ENCODE data around the gene QRICH2. TPM values are rescaled to one million over a fixed set of nuclear protein-coding genes. Genes with fewer than 3 reads are reported as not detected.
"Not testable (repeated sequence)": the region's sequence is repeated elsewhere in the genome, so short reads cannot be mapped to it uniquely, and the experiment has no call there.

Gene QRICH2
- polyA plus RNA-seq, 2 donors = 2.1 to 5.6 TPM

DNA sequence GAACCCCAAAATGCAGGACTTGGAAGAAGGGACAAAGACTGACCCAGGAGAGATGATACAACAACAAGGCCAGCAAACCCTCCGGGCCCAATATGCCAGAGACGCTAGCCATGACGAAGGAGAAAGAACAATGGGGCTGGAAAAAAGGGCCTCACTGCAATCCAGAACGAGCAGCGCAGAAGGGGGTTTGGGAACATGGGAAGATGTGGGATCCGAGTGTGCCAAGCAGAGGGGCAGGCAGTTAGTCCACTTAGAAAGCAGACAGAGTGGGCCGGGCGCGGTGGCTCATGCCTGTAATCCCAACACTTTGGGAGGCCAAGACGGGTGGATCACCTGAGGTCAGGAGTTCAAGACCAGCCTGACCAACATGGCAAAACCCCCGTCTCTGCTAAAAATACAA is 38.9 kb upstream of the QRICH2 start:
- not testable (repeated sequence) for H3K27ac ChIP-seq (ENCODE audit: low read depth in 2 of 2, low read length in 1 of 2); H3K4me3 ChIP-seq (ENCODE audit: low read depth in 1 of 2, low read length in 2 of 2); H3K4me1 ChIP-seq (ENCODE audit: control insufficient read depth in 2 of 2, insufficient read depth in 2 of 2, low read length in 1 of 2); H3K27me3 ChIP-seq (ENCODE audit: control insufficient read depth in 1 of 2, insufficient read depth in 2 of 2, low read length in 2 of 2); H3K9me3 ChIP-seq (ENCODE audit: control insufficient read depth in 2 of 2, insufficient read depth in 1 of 2, low read depth in 1 of 2, low read length in 1 of 2)
- 95 to 96% methylated on average over 11 of the region's 11 CpGs for WGBS, 2 donors
- H3K36me3 ChIP-seq (ENCODE audit: control insufficient read depth in 2 of 2, insufficient read depth in 2 of 2, low read length in 1 of 2) = peaks cover 4 to 16% of the 10 kb centered on the region in 2 donors

DNA sequence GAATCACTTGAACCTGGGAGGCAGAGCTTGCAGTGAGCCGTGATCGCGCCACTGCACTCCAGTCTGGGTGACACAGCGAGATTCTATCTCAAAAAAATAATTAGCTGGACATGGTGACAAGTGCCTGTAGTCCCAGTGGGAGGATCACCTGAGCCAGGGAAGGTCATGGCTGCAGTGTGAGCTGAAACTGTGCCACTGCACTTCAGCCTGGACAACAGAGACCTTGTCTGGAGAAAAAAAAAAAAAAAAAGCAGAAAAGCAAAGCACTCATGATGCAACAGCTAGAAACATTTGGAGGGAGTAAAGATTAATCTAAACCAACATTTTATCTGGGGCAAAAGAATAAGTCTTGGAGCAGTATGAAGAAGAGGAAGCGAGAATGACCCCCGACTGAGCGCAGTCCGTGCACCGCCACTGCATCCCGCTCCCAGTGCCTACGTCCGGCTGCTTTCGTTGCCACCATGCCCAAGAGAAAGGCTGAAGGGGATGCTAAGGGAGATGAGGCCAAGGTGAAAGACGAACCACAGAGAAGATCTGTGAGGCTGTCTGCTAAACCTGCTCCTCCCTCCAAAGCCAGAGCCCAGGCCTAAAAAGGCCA is 37.4 kb upstream of the QRICH2 start:
- no peaks in the 10 kb centered on the region for H3K4me1 ChIP-seq (ENCODE audit: control insufficient read depth in 2 of 2, insufficient read depth in 2 of 2, low read length in 1 of 2)
- WGBS, 2 donors = 92 to 97% methylated on average over 14 of the region's 14 CpGs
- H3K27me3 ChIP-seq (ENCODE audit: control insufficient read depth in 1 of 2, insufficient read depth in 2 of 2, low read length in 2 of 2) = no peaks in the 10 kb centered on the region
- H3K9me3 ChIP-seq (ENCODE audit: control insufficient read depth in 2 of 2, insufficient read depth in 1 of 2, low read depth in 1 of 2, low read length in 1 of 2) = no peaks in the 10 kb centered on the region
- peaks cover 4 to 17% of the 10 kb centered on the region in 2 donors for H3K36me3 ChIP-seq (ENCODE audit: control insufficient read depth in 2 of 2, insufficient read depth in 2 of 2, low read length in 1 of 2)
- no peak overlapping the region for H3K27ac ChIP-seq (ENCODE audit: low read depth in 2 of 2, low read length in 1 of 2)
- H3K4me3 ChIP-seq (ENCODE audit: low read depth in 1 of 2, low read length in 2 of 2) = no peak overlapping the region

DNA sequence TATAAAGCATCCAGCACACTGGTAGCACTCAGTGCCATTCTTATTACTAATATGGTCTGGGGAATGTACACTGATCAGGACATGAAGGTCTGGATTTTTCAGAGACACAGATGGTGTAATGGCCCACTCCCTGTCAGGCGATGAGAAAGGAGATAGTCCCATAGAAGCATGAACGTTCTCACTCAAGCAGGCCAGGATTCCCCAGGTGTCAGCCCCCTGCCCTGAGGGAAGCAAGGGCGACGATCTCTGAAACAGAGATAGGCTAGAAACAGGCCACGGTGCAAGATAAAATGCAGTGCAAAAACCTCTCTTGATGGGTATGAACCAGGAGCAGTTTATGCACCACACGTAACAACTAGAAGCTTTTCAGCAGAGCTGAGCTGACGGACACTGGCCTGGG is 35.0 kb upstream of the QRICH2 start:
- H3K4me3 ChIP-seq (ENCODE audit: low read depth in 1 of 2, low read length in 2 of 2) = no peak overlapping the region
- peaks cover 4 to 17% of the 10 kb centered on the region in 2 donors for H3K36me3 ChIP-seq (ENCODE audit: control insufficient read depth in 2 of 2, insufficient read depth in 2 of 2, low read length in 1 of 2)
- no peaks in the 10 kb centered on the region for H3K9me3 ChIP-seq (ENCODE audit: control insufficient read depth in 2 of 2, insufficient read depth in 1 of 2, low read depth in 1 of 2, low read length in 1 of 2)
- no peaks in the 10 kb centered on the region for H3K4me1 ChIP-seq (ENCODE audit: control insufficient read depth in 2 of 2, insufficient read depth in 2 of 2, low read length in 1 of 2)
- H3K27me3 ChIP-seq (ENCODE audit: control insufficient read depth in 1 of 2, insufficient read depth in 2 of 2, low read length in 2 of 2) = no peaks in the 10 kb centered on the region
- H3K27ac ChIP-seq (ENCODE audit: low read depth in 2 of 2, low read length in 1 of 2) = no peak overlapping the region
- WGBS, 2 donors = 94 to 95% methylated on average over 7 of the region's 7 CpGs

GRCh38 chr17:76341301-76341700 is 33.2 kb upstream of the QRICH2 start:
- 97 to 98% methylated on average over 6 of the region's 6 CpGs for WGBS, 2 donors
- peaks cover 0 to 14% of the 10 kb centered on the region in 2 donors for H3K36me3 ChIP-seq (ENCODE audit: control insufficient read depth in 2 of 2, insufficient read depth in 2 of 2, low read length in 1 of 2)
- H3K4me3 ChIP-seq (ENCODE audit: low read depth in 1 of 2, low read length in 2 of 2) = no peak overlapping the region
- no peaks in the 10 kb centered on the region for H3K27me3 ChIP-seq (ENCODE audit: control insufficient read depth in 1 of 2, insufficient read depth in 2 of 2, low read length in 2 of 2)
- H3K9me3 ChIP-seq (ENCODE audit: control insufficient read depth in 2 of 2, insufficient read depth in 1 of 2, low read depth in 1 of 2, low read length in 1 of 2) = no peaks in the 10 kb centered on the region
- H3K27ac ChIP-seq (ENCODE audit: low read depth in 2 of 2, low read length in 1 of 2) = no peak overlapping the region
- H3K4me1 ChIP-seq (ENCODE audit: control insufficient read depth in 2 of 2, insufficient read depth in 2 of 2, low read length in 1 of 2) = no peaks in the 10 kb centered on the region

DNA sequence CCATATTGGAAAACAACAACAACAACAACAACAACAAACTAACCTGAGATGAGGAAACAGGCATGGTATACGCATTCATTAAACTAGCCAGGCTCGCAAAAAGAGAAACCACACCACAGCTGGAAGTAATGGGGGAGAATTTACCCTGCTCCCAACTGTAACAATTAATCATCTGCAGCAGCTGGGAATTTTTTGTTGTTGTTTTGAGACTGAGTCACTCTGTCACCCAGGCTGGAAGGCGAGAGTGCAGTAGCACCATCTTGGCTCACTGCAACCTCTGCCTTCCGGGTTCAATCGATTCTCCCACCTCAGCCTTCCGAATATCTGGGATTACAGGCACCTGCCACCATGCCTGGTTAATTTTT is 29.3 kb upstream of the QRICH2 start:
- no peaks in the 10 kb centered on the region for H3K4me1 ChIP-seq (ENCODE audit: control insufficient read depth in 2 of 2, insufficient read depth in 2 of 2, low read length in 1 of 2)
- H3K27ac ChIP-seq (ENCODE audit: low read depth in 2 of 2, low read length in 1 of 2) = no peak overlapping the region
- no peaks in the 10 kb centered on the region for H3K9me3 ChIP-seq (ENCODE audit: control insufficient read depth in 2 of 2, insufficient read depth in 1 of 2, low read depth in 1 of 2, low read length in 1 of 2)
- H3K4me3 ChIP-seq (ENCODE audit: low read depth in 1 of 2, low read length in 2 of 2) = no peak overlapping the region
- 86 to 92% methylated on average over 6 of the region's 6 CpGs for WGBS, 2 donors
- H3K36me3 ChIP-seq (ENCODE audit: control insufficient read depth in 2 of 2, insufficient read depth in 2 of 2, low read length in 1 of 2) = peaks cover 0 to 8% of the 10 kb centered on the region in 2 donors
- H3K27me3 ChIP-seq (ENCODE audit: control insufficient read depth in 1 of 2, insufficient read depth in 2 of 2, low read length in 2 of 2) = no peaks in the 10 kb centered on the region

DNA sequence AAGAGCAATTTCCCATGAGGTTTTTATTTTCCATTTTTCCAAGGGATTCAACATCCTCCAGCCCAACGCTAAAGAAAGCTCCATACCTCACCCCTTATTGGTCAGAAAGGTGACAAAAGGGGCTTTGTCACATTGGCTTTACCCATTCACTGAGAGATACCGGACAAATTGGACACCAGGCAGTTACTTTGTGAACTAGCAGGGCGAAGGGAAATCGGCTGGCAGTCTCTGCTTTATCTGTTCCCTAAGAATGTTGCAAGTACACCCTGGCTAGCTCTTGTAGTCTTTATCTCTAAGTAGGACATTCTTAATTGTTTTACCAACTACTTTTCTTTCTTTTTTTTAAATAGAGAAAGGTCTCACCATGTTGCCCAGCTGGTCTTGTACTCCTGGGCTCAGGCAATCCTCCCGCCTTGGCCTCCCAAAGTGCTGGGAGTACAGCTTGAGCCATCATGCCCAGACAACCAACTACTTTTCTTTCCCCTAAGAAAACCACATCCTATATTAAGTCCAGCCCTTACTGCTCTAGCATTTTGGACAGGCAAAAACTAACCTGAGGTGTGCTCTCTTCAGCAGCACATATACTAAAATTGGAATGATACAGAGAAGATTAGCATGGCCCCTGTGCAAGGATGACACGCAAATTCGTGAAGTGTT is 28.8 kb upstream of the QRICH2 start:
- Histone ChIP-seq H3K4me1 (ENCODE audit: control insufficient read depth in 2 of 2, insufficient read depth in 2 of 2, low read length in 1 of 2) (no peaks in the 10 kb centered on the region), H3K9me3 (ENCODE audit: control insufficient read depth in 2 of 2, insufficient read depth in 1 of 2, low read depth in 1 of 2, low read length in 1 of 2) (no peaks in the 10 kb centered on the region), H3K27ac (ENCODE audit: low read depth in 2 of 2, low read length in 1 of 2) (no peak overlapping the region), H3K27me3 (ENCODE audit: control insufficient read depth in 1 of 2, insufficient read depth in 2 of 2, low read length in 2 of 2) (no peaks in the 10 kb centered on the region), H3K4me3 (ENCODE audit: low read depth in 1 of 2, low read length in 2 of 2) (no peak overlapping the region), H3K36me3 (ENCODE audit: control insufficient read depth in 2 of 2, insufficient read depth in 2 of 2, low read length in 1 of 2) (peaks cover 0 to 4% of the 10 kb centered on the region in 2 donors)
- WGBS, 2 donors = 90 to 95% methylated on average over 7 of the region's 7 CpGs

GRCh38 chr17:76335716-76336381 is 27.8 kb upstream of the QRICH2 start:
- no peaks in the 10 kb centered on the region for H3K9me3 ChIP-seq (ENCODE audit: control insufficient read depth in 2 of 2, insufficient read depth in 1 of 2, low read depth in 1 of 2, low read length in 1 of 2)
- H3K4me3 ChIP-seq (ENCODE audit: low read depth in 1 of 2, low read length in 2 of 2) = no peak overlapping the region
- no peak overlapping the region for H3K27ac ChIP-seq (ENCODE audit: low read depth in 2 of 2, low read length in 1 of 2)
- peaks cover 0 to 3% of the 10 kb centered on the region in 2 donors for H3K36me3 ChIP-seq (ENCODE audit: control insufficient read depth in 2 of 2, insufficient read depth in 2 of 2, low read length in 1 of 2)
- no peaks in the 10 kb centered on the region for H3K4me1 ChIP-seq (ENCODE audit: control insufficient read depth in 2 of 2, insufficient read depth in 2 of 2, low read length in 1 of 2)
- H3K27me3 ChIP-seq (ENCODE audit: control insufficient read depth in 1 of 2, insufficient read depth in 2 of 2, low read length in 2 of 2) = no peaks in the 10 kb centered on the region
- 96 to 98% methylated on average over 9 of the region's 9 CpGs for WGBS, 2 donors

DNA sequence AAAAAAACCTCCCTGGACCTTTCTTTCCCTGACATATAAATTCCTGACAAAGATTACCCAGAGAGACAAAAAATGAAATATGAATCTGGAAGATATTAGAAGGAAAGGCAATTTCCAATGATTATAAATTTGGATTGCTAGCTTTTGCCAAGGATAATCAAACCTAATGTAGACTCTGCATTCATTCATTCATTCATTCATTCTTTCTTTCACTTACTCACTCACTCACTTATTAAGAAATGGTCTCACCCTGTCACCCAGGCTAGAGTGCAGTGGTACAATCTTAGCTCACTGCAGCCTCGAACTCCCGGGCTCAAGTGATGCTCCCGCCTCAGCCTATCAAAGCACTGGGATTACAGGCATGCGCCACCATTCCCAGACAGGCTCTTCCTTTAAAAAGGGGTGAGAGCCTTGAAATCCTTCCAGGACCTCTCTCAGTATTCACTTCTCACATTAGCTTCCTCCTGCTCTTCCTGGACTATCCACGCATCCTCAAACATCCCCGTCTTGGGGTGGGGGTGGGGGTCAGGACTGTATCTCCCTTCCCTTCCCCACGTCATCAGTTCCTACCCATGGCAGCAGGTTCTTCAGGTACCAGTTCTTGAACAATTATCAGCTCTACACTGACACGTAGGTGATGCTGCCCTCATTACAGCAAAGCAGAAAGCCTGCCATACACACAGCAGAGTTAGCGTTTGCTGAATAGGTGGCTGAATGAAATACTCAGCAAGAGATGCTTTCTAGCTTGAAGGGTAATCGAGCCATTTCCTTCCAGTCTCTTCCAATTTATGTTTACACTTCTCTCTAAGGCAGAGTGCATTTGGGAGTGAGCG is 25.8 kb upstream of the QRICH2 start:
- Histone ChIP-seq H3K27me3 (ENCODE audit: control insufficient read depth in 1 of 2, insufficient read depth in 2 of 2, low read length in 2 of 2) (no peaks in the 10 kb centered on the region), H3K36me3 (ENCODE audit: control insufficient read depth in 2 of 2, insufficient read depth in 2 of 2, low read length in 1 of 2) (peaks cover 0 to 4% of the 10 kb centered on the region in 2 donors), H3K4me3 (ENCODE audit: low read depth in 1 of 2, low read length in 2 of 2) (no peak overlapping the region), H3K27ac (ENCODE audit: low read depth in 2 of 2, low read length in 1 of 2) (no peak overlapping the region), H3K4me1 (ENCODE audit: control insufficient read depth in 2 of 2, insufficient read depth in 2 of 2, low read length in 1 of 2) (no peaks in the 10 kb centered on the region), H3K9me3 (ENCODE audit: control insufficient read depth in 2 of 2, insufficient read depth in 1 of 2, low read depth in 1 of 2, low read length in 1 of 2) (no peaks in the 10 kb centered on the region)
- 89% methylated on average over 11 of the region's 11 CpGs for WGBS, 2 donors

DNA sequence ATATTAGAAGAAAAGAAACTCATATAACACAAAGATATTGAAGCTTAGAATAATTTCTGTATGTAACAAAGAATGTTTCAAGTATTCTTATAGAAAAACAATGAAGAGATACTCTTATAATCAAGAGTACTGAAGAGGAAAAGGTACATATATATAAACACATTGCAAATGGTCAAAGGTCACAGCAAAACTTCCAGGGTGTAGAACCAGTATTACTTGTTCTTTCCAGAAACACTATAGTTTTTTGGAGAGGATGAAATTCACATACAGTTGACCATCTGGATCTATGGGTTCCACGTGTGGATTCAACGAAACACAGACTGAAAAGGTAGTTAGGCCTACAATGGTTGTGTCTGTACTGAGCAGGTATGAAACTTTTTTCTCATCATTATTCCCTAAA is 23.0 kb upstream of the QRICH2 start:
- Histone ChIP-seq H3K27ac (ENCODE audit: low read depth in 2 of 2, low read length in 1 of 2) (no peak overlapping the region), H3K9me3 (ENCODE audit: control insufficient read depth in 2 of 2, insufficient read depth in 1 of 2, low read depth in 1 of 2, low read length in 1 of 2) (no peaks in the 10 kb centered on the region), H3K4me1 (ENCODE audit: control insufficient read depth in 2 of 2, insufficient read depth in 2 of 2, low read length in 1 of 2) (no peaks in the 10 kb centered on the region), H3K4me3 (ENCODE audit: low read depth in 1 of 2, low read length in 2 of 2) (no peak overlapping the region), H3K27me3 (ENCODE audit: control insufficient read depth in 1 of 2, insufficient read depth in 2 of 2, low read length in 2 of 2) (no peaks in the 10 kb centered on the region), H3K36me3 (ENCODE audit: control insufficient read depth in 2 of 2, insufficient read depth in 2 of 2, low read length in 1 of 2) (peaks cover 3 to 6% of the 10 kb centered on the region in 2 donors)
- WGBS, 2 donors = 67 to 68% methylated on average over 2 of the region's 2 CpGs
